Prostate gland (tissue), 2 donors: ENCODE measurements around the gene KTN1.

Experiments
- POLR2A ChIP-seq: fragments of 450-650 bp; IDR thresholded peaks from one replicate; pipeline ENCODE4 v1.6.1; 2016; ENCODE audit warnings: antibody characterized with exemption, mild to moderate bottlenecking
- POLR2AphosphoS5 ChIP-seq: sonication (generic); formaldehyde crosslinking; IDR thresholded peaks from one replicate; pipeline ENCODE4 v1.6.1; 2017; ENCODE audit warnings: antibody characterized with exemption
- TF ChIP-seq, protein P1 (sequence below), 4 experiments: fragments of 200-600 bp in 2 of 4; fragments of 450-650 bp in 2 of 4; sonication (generic) in 2 of 4; IDR thresholded peaks; 1 replicate in 3 of 4; 2 replicates in 1 of 4; pipeline ENCODE4 v1.5.1; 2016 to 2019; ENCODE audit warnings: antibody characterized with exemption in 4 of 4, mild to moderate bottlenecking in 2 of 4, moderate library complexity in 2 of 4

DNA sequence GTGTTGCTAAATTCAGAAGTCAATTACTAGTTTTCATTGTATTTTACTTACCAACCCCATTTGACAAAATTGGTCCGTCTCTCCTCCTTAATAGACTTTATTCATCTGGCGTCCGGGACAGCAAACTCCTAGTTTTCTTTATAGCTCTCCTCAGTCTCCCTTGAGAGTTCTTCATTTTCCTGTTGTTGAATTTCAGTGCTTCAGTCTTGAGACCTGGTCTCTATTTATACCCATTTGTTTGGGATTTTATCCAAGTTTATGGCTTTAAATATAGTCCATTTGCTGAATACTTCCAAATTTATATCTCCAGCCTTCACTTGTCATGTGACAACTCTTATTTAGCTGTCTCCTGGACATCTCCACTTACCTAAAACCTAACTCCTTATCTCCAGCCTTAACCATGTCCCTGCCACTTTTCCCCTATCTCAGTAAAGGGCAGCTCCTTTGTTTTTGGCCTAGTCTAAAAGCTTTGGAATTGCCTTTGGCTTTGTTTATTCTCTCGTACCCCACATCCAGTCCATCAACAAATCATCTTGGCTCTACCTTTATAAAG is 23.5 kb downstream of the KTN1 start:
- TF ChIP-seq POLR2A (no peak), POLR2AphosphoS5 (no peak)
- TF ChIP-seq, protein P1, sequence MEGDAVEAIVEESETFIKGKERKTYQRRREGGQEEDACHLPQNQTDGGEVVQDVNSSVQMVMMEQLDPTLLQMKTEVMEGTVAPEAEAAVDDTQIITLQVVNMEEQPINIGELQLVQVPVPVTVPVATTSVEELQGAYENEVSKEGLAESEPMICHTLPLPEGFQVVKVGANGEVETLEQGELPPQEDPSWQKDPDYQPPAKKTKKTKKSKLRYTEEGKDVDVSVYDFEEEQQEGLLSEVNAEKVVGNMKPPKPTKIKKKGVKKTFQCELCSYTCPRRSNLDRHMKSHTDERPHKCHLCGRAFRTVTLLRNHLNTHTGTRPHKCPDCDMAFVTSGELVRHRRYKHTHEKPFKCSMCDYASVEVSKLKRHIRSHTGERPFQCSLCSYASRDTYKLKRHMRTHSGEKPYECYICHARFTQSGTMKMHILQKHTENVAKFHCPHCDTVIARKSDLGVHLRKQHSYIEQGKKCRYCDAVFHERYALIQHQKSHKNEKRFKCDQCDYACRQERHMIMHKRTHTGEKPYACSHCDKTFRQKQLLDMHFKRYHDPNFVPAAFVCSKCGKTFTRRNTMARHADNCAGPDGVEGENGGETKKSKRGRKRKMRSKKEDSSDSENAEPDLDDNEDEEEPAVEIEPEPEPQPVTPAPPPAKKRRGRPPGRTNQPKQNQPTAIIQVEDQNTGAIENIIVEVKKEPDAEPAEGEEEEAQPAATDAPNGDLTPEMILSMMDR (IDR thresholded peaks at IDR 0.05): no peak
